ENCODE data around the gene RYR3.

RYR3 gene

GRCh38 chr15:33700695-33701303 lies 390.0 kb downstream of the RYR3 start:
- peak; percentile 38 for DNase-seq (ENCODE audit: low read depth)

- DNase-seq (ENCODE audit: low read depth) = no peak
Observed at GRCh38 chr15:33701304-33701696, 390.5 kb downstream of the RYR3 start.

- DNase-seq (ENCODE audit: low read depth) = no peak
Observed at GRCh38 chr15:33706173-33706572, 395.4 kb downstream of the RYR3 start.

GRCh38 chr15:33710748-33711147 lies 400.0 kb downstream of the RYR3 start:
- no peak for DNase-seq (ENCODE audit: low read depth)

- no peak for DNase-seq (ENCODE audit: low read depth)
Observed at GRCh38 chr15:33716025-33716424, 405.3 kb downstream of the RYR3 start.

- DNase-seq (ENCODE audit: low read depth) = no peak
Observed at GRCh38 chr15:33720952-33721351, 410.2 kb downstream of the RYR3 start.

- DNase-seq (ENCODE audit: low read depth) = no peak
Observed at GRCh38 chr15:33722005-33722672, 411.4 kb downstream of the RYR3 start.

GRCh38 chr15:33722673-33723015 lies 411.9 kb downstream of the RYR3 start:
- no peak for DNase-seq (ENCODE audit: low read depth)

- DNase-seq (ENCODE audit: low read depth) = no peak
Observed at GRCh38 chr15:33724321-33725036, 413.7 kb downstream of the RYR3 start.

GRCh38 chr15:33729653-33730052 lies 418.9 kb downstream of the RYR3 start:
- DNase-seq (ENCODE audit: low read depth) = no peak

GRCh38 chr15:33730815-33731214 lies 420.0 kb downstream of the RYR3 start:
- DNase-seq (ENCODE audit: low read depth) = no peak

- no peak for DNase-seq (ENCODE audit: low read depth)
Observed at GRCh38 chr15:33735143-33735542, 424.4 kb downstream of the RYR3 start.

GRCh38 chr15:33735637-33736247 lies 425.0 kb downstream of the RYR3 start:
- no peak for DNase-seq (ENCODE audit: low read depth)

- no peak for DNase-seq (ENCODE audit: low read depth)
Observed at GRCh38 chr15:33737687-33738601, 427.2 kb downstream of the RYR3 start.

- no peak for DNase-seq (ENCODE audit: low read depth)
Observed at GRCh38 chr15:33738941-33739664, 428.3 kb downstream of the RYR3 start.

- no peak for DNase-seq (ENCODE audit: low read depth)
Observed at GRCh38 chr15:33742306-33742705, 431.5 kb downstream of the RYR3 start.

- DNase-seq (ENCODE audit: low read depth) = no peak
Observed at GRCh38 chr15:33742800-33743199, 432.0 kb downstream of the RYR3 start.

- no peak for DNase-seq (ENCODE audit: low read depth)
Observed at GRCh38 chr15:33746203-33746602, 435.4 kb downstream of the RYR3 start.

GRCh38 chr15:33753012-33753411 lies 442.2 kb downstream of the RYR3 start:
- no peak for DNase-seq (ENCODE audit: low read depth)

GRCh38 chr15:33754242-33754641 lies 443.5 kb downstream of the RYR3 start:
- no peak for DNase-seq (ENCODE audit: low read depth)

GRCh38 chr15:33756961-33757360 lies 446.2 kb downstream of the RYR3 start:
- DNase-seq (ENCODE audit: low read depth) = no peak

Data from stimulated activated CD8-positive, alpha-beta memory T cell treated with anti-CD3 and anti-CD28 coated beads, Interleukin-4, amount 100 ng/mL, for 24 hours (primary cell).